PC-3 (cell line): Measurements from ENCODE around the gene COL25A1.

ENCODE experiments used
- CTCF ChIP-seq: fragments of 300-600 bp; sonication (generic); conservative IDR thresholded peaks from 2 replicates; pipeline ENCODE4 v1.5.1; 2017; ENCODE audit warnings: antibody characterized with exemption, low read depth, mild to moderate bottlenecking, low read length
- EZH2 ChIP-seq: fragments of 300-600 bp; sonication (generic); IDR thresholded peaks from one replicate; pipeline ENCODE4 v1.6.1; 2017; ENCODE audit warnings: antibody characterized with exemption, mild to moderate bottlenecking, low read length; ENCODE audit not compliant: unreplicated experiment
- EZH2phosphoT487 ChIP-seq: fragments of 300-600 bp; sonication (generic); IDR thresholded peaks from 2 replicates; pipeline ENCODE4 v1.6.1; 2018; ENCODE audit warnings: mild to moderate bottlenecking, antibody characterized with exemption, low read length, borderline replicate concordance

GRCh38 chr4:108971473-108971872 lies 331.0 kb downstream of the COL25A1 start:
- no peak for TF ChIP-seq EZH2
- no peak for TF ChIP-seq CTCF
- TF ChIP-seq EZH2phosphoT487 = no peak
